ENCODE results near the gene DTX1.

The DTX1 gene

DNA sequence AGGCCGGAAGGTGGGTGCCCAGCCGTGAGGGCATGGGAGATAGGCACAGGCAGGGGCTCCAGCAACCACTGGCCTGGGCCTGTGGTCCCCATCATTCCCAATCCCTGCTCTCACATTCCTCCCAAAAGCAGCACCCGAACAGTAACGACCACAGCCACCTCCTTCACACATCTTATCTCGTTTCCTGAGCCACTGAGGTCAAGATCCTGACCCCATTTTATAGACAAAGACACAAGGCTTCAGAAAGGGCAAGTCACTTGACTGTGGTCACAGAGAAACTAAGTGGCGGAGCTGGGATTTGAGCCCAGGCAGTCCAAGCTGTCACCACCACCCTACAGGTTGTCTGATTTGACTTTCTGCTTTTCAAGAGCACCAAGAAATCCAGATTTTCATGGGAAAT lies 38.9 kb downstream of the DTX1 start:
- no peak for DNase-seq

DNA sequence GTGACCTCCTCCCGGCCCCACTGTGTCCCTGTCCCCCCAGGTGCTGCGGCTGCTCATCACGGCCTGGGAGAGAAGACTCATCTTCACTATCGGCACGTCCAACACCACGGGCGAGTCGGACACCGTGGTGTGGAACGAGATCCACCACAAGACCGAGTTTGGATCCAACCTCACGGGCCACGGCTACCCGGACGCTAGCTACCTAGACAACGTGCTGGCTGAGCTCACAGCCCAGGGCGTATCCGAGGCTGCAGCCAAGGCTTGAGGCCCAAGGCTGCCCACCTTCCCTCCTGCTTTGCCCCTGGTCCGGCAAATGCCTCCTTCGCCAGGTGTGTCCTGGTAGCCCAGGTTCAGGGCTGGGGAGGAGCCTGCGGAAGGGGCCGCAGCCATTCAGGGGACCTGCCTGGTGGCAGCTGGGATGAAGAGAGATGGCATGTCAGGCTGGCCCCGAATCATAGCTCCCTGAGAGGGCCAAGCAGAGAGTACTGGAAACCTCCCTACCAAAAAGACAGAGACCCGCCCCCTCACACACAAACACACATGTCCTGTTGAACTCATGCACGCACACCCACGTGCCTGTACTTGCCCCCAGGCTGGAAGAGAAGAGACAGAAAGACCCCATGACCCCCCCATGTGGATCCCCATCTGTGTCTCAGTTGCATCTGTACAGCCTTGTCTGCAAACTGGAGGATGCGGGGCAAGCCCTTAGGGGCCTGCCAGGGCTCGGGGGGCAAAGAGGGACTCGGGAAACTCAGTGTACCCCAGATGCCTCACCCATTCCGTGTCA lies 40.3 kb downstream of the DTX1 start:
- no peak for DNase-seq

DNA sequence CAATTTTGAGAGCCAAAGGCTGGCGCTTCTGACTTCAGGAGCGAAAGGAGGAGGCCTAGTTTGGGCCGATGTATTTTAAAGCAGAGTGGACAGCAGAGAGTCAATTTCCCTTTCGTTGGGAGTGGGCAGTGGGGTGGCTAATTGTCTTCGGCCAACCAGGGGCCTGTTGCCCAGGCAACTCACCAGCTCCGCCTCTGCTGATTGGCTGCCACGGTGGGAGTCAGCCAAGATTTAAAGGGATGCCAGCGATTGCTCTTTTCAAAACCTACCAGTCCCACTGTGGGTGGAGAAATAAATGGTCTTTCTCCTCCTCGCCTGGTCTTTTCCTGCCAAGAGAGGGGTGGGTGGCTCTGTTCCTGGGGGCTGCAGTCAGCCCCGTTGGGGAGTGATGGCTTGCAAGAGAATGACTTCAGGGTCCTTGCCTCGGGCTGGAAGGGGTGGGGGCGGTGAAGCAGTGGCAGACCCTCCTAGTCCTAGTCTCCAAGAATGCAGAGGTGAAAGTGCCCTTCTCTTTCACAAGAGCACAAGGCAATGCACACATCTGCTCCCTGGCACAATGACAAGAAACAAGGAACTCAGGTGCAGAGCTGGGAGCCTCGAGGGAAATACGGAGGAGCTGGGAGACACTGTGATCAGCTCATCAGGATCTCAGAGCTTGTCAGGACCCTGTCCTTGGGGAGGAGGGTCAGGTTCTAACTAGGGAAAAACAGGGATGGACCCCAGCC lies 41.3 kb downstream of the DTX1 start:
- no peak for DNase-seq

DNA sequence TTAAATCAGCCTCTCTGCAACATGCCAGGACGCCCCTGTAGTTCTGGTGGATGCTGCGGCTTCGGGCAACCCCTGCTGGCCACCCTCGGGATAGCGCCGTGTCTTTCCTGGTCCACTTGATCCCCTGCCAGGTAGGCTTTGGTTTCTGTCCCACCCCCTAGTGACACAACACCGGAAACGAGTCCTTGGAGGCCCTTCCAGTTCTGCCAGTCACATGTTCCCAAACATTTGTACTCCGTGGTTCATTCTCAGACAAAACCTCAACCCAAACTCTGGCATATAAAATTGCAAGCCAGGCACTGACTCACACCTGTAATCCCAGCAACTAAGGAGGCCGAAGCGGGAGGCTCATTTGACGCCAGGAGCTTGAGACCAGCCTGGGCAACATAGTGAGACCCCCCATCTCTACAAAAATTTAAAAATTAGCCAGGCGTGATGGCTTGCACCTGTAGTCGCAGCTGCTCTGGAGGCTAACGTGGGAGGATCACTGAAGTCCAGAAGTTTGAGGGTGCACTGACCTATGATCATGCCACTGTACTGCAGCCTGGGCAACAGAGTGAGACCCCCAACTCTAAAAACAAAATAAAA lies 42.0 kb downstream of the DTX1 start:
- DNase-seq = no peak

DNA sequence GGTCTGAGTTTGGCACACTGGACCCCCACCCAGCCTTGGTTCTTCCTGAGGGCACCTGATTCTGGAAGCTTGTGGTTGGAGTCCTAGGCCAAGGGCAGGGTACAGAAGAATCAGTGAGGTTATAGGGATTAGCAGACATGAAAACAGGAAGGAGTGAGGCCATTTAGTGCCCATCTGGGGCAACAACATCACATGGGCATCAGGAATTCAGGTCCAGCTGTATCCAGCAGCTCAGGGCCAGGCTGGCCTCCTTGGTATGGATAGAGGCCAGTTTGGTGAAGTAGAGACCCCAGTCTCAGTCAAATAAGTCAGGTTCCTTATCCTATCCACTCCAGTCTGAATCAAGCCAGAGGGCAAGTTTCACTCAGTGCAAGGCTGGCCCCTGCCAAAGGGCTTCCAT lies 42.8 kb downstream of the DTX1 start:
- no peak for DNase-seq

DNA sequence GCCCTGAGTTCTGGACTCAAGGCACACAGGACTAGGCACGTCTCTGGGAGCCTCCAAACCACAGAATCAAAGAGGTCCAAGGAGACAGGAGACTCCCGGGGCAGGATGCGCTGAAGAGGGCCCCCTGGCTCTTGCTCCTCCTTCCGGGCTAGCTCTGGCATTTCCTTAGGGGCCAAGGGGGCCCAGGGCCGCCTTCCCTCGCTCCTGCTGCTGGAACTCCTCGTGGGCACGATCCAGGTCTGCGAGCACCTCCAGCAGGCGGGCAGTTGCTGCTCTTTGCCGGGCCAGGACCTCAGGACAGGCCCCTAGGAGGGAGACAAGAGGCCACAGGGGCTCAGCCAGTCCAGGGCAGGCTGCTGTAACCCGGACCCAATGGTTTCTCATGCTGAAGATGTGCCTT lies 43.2 kb downstream of the DTX1 start:
- no peak for DNase-seq

DNA sequence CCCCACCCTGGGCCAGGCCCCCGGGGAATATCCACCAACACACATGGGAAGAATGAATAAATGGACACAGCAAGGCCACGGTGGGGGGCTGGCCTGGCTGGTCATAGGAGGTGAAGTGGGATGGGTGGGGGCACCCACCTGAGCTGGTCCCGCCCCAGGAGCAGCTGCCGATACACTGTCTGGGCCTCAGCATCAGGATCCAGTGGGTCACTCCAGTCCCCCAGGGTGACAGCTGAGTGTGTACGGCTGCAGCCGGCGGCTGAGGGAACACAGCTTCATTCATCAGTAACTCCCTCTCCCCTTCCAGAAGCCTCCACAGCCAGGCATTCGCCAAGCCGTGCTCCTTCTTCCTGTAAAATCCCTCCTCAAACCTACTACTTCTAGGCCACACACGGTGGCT lies 45.2 kb downstream of the DTX1 start:
- no peak for DNase-seq

DNA sequence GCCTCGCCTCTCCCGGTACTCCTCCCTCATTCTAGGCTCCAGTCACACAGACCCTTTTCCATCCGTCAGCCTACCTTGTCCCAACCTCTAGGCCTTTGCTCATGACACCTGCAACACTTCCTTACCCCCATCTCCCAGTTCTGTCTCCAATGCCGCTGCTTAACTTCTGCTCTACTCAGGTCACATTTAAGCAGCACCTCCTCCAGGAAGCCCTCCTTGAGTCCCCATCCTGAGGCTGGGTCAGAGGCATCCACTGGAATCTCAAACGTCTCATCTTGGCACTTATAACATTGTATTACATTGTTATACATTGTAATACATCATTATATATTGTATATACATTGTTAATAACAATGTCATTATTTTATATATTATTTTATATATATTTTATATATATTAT lies 46.3 kb downstream of the DTX1 start:
- DNase-seq = no peak

DNA sequence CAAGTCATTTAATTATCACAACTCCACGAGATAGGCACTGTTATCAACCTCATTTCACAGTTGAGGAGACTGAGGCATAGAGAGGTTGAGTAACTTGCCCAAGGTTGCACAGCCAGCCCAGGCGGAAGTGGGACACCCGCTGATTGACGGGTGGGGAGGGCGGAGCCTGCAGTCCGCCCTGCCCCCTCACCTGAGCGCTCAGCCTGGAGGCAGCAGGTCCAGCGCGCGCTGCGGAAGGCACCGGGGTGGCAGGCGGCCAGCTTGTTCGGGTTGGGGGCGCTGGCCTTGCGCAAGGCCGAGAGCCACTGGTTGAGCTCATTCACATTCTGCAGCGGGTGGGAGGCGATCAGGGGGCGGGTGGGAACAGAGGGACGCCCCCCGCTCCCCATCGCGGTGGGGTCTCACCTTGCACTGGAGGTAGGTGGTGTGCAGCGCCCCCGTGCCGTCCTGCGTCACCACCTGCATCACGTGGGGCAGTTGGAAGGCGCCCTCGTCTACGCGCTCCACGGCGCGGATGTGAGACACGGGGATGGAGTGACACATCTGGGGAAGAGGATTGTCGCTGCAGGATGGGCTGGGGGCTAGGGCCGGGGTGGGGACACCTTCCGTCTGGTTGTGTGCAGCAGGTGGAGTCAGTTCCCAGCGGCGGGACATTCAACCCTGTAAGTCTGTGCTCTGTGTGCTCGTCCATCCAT lies 47.4 kb downstream of the DTX1 start:
- DNase-seq = no peak

DNA sequence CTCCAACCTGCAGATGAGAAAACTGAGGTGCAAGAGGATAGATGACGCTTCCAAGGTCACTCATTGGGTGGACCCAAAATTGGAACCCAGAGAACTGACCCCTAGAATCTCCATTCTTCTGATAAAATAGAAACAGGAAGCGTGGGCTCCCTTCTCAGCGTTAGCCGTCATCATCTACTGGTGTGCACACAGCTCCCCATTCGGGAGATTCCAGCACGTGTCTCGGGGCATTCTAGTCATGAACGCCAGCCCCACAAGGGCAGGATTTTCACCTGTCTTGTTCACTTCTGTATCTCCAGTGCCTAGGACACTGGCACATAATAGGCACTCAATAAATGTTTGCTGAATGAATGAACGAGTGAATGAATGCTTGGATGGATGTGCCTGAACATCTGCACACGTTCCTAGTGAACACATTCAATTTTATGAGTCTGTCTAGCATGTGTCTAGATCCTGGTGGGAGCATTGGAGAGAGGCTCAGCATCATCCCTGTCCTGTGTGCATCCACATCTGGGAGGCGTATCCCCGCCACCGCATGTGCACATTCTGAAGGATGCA lies 48.5 kb downstream of the DTX1 start:
- no peak for DNase-seq

DNA sequence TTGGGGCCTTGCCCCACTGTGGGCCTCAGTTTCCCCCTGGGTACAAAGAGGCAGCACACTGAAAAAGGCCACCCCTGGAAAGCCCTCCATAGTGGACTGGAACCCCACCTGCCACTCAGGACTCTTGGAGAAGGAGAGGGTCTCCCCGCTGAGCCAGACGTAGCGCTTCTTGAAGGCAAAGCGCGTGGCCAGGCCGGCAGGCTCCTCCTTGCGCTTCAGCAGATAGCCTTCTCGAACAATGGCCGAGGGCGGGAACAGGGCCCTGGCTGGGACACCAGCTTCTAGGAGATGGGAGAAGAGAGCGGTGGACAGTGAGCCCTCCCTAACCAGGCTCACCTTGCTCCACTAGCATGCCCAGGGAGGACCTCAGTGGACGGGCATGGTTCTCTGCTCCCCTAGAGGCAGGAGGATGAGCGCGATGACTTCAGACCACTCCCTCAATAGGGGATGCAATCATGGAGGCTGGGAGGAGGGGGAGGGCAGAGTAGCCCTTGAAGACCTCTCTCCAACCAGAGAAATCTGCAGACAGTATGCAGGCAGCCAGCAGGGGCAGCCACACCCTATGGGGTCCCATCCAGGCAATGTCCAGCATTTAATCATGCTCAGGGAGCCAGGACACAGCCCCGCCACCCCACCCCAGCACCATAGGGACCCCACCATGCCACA lies 49.2 kb downstream of the DTX1 start:
- no peak for DNase-seq

DNA sequence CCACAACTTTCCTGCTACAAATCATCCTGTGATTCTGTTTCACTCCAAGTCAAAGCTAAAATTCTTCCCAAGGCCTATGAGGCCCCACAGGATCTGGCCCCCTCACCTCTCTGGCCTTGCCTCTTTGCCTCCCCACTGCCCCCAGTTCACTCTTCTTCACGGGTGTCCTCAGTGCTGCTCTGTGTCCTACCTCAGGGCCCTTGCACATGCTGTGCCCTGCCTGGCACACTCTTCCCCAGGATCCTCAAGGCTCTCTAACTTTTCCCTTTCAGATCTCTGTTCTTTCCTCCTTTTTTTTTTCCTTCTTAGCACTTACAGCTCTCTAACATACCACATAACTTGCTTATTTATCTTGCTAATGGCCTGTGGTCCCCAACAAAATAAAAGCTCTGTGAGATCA lies 49.8 kb downstream of the DTX1 start:
- no peak for DNase-seq

DNA sequence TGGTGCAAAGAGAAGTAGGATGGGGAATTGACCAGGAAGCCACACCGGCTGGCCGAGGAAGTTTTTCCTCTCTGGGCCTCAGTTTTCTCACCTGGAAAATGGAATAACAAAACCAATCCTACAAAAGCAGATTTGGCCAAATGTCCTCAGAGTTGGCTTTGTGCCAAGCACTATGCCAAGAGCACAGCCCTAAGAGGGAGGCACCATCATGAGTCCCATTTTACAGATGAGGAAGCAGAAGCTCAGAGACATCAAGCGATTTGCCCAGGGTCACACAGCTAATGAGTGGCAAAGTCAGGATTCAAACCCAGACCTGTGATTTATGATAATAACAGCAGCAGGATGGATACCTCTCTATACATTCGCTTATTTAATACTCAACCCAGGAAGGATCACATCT lies 51.8 kb downstream of the DTX1 start:
- no peak for DNase-seq

DNA sequence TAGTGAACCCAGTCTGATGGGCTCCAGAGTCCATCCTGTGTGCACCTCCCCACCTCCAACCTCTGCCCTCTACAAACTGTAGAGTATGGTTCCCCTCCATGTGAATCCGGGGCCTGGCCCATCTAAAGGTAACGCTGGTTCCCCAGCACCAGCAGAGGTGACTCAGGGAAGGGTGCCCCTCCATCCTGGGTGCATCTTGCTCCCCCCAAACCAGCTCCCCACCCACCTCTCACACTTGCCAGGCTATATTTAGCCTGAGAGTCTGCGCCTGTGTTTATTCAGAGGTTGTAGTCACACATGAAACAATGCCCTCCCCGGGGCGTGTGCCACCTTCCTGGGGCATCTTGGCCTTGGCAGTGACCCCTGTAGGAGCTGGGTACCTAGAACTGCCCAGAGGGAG lies 52.8 kb downstream of the DTX1 start:
- DNase-seq = no peak

DNA sequence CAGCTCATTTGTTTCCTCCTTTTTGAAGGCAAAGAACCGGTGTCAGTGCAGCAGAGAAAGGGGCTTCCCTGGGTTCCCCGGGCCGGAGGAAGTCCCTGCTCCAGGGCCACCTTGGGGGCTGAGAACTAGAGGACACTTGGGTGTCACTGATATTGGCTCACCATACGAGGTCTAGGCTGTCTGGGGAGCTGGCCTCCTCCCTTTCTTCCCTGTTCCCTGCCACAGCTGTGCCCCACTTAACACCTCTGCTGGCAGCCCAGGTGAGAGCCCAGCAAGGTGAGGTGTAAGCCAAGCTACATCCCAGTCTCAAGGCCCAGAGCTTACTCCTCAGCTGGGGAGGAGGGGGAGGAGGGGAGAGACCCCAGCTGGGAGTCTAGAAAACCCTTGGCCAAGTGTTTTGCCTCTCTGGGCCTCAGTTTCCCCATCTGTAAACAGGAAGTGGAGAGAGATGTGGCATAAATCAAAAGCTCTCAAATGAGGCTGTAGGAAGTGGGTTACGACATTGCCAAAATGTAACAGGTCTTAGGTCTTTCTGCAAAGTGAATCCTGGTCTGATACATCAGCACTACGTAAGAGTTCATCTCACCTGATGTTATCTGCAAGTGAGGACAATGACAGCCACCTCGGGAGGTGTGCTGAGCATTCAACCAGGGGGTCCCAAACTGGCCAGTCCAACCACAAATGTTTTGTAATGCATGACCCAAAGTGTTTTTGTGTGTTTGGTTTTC lies 53.5 kb downstream of the DTX1 start:
- no peak for DNase-seq

DNA sequence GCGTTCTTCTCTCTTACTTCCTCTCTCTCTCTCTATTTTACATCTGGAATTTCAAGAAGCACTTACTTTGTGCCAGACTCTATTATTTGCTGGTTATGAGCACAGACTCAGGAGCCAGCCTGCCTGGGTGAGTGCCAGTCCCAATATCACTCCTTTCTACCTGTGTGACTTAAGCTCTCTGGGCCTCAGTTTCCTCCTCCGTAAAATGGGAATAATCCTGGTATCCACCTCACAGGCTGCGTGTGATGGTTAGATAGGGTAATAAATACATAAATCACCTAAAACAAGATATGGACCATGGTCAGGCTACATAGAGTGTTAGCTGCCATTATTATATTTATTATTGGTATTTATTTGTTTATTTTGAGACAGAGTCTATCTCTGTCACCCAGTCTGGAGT lies 54.7 kb downstream of the DTX1 start:
- DNase-seq = no peak

DNA sequence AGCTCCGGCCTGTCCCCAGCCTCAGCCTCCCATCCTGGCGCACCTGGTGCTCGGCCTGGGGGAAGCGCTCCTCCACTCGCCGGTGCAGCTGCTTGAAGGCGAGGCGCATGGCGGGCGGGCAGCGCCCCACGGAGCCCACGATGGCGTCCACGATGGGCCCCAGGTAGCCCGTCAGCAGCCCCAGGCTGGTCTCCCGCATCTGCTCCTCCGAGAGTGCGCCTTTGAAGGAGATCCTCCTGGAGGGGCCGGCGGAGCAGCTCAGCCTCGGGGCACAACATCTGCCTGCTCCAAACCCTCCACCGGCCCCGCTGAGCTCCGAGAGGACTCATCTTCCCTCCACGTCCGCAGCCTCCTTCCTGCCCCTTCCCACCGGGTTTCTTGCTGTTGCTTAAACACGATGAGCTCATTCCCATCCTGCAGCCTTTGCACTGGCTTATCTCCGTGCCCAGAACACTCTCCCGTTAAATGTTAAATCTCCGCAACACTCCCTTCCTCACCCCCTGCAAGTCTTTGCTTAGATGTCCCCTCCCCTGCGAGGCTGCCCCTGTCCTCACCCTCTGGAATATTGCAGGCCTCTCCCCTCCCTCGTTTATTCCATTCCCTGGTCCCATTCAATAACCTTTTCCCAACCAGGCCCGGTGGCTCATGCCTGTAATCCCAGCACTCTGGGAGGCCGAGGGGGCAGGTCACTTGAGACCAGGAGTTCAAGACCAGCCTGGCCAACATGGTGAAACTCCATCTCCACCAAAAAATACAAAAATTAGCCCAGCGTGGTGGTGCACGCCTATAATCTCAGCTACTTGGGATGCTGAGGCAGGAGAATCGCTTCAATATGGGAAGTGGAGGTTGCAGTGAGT lies 55.7 kb downstream of the DTX1 start:
- no peak for DNase-seq

DNA sequence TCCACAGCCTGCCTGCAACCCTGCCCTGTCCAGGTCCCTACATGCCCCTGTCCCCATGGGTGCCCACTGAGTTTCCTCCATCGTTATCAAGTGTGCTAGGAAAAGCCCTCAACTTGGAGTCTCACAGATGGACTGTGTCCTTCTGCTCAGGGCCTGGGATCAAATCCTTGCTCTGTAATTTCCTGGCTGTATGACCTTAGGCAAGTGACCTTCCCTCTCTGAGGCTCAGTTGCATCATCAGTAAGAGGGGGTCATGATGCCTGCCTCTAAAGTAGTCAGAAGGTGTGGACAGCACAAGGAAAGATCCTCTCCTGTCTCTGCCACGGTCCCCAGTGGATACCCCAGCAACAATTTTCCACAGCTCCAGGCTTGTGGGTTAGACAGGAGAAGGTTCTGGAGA lies 56.9 kb downstream of the DTX1 start:
- no peak for DNase-seq

DNA sequence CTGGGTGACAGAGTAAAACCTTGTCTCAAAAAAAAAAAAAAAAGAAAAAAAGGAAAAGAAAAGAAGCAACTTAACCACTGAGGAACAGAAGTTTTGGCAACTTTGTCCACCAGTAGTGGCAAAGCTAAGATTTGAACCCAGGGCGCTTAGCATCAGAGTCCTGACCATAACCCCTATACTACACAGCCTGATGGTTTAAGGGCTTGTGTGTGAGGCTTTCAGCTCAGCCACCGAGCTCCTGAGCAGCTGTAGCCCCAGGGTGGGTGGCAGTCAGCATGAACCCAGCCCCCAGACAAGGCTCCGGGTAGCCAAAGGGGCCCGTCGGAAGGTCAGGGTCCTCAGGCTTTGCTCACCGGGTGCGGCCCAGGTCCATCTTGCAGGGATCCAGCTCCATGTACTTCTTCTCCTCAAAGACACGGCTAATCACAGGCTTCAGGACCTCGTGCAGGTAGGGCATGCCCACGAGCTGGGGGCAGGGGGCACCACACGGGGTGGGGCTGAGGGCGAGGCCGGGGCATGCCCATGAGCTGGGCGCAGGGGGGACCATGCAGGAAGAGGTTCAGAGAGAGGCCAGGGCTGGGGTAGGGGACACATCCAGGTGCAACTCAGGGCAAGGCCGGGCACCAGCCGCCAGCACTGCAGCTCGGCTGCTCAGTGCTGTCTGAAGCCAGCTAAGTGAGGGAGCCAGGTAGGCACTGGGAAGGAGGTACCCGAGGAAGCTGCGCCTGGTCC lies 58.1 kb downstream of the DTX1 start:
- no peak for DNase-seq

DNA sequence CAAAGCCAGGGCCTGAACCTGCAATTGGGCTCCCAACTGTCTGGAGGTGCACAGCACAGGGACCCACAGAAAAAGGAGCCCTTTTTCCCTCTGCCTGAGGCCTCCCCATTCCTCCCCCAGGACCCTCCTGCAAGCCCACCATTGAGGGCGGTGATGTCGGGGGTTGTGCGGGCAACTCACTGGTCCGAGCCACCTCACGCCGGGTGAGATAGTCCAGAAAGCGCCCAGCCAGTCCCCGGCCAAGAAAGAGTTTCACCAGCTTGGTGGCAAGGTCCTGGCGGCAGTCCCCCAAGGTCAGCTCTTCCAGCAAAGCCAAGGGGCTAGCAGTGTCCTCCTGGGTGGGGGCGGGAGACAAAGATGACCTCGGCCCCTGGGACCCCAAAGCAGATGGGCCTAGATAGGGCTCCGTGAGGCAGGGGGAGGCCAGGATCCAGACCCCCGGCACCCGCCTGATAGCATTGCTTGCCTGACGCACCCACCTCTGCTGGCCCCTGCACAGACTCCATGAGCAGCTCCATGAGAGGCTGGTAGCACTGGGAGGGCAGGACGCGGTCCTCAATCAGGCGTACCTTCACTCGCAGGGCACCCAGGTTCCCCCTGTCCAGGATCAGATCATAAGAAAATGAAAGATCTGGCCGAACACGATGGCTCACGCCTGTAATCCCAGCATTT lies 59.1 kb downstream of the DTX1 start:
- DNase-seq = no peak
